ENCODE data around the gene COMMD8. TPM values are rescaled to one million over a fixed set of nuclear protein-coding genes. Genes with fewer than 3 reads are reported as not detected.

Gene COMMD8
- total RNA-seq, 1 donor from 2014 or later, result 20.8 TPM

GRCh38 chr4:47406408-47406807 lies 57.1 kb downstream of the COMMD8 start:
- Mint-ChIP-seq H3K27ac (no peak overlapping the region), H3K4me1 (ENCODE audit: low read depth) (peaks cover 6% of the 10 kb centered on the region), H3K36me3 (ENCODE audit: insufficient read depth) (no peaks in the 10 kb centered on the region), H3K4me3 (ENCODE audit: low read depth) (no peak overlapping the region), H3K27me3 (peaks cover 11% of the 10 kb centered on the region), H3K9me3 (ENCODE audit: low read depth) (no peaks in the 10 kb centered on the region)
- no peak for DNase-seq (ENCODE audit: low spot score, unreplicated experiment)
- no peak for TF ChIP-seq CTCF (IDR thresholded peaks at IDR 0.05; ENCODE audit: unreplicated experiment)

Other genes starting within 250 kb of the COMMD8 start
- 35.2 TPM in 2 replicates for gene ATP10D, start 21.6 kb upstream of the COMMD8 start, total RNA-seq